GM23338 (cell line): ENCODE results near the gene BPIFB6. TPM values are rescaled to one million over a fixed set of nuclear protein-coding genes. Genes with fewer than 3 reads are reported as not detected.

Source experiments
- ATAC-seq: fragments of 200-7000 bp; cut with Tn5 transposase; 3 replicates; pipeline ENCODE4 v1.9.1; 2020
- DNase-seq: peaks from one replicate; pipeline ENCODE4 v3.0.0-alpha.2; 2015; ENCODE audit warnings: low spot score
- H2AFZ ChIP-seq: fragments of 200-600 bp; sonication (generic); 2 replicates; pipeline ENCODE4 v1.8.0; 2016; ENCODE audit warnings: antibody characterized with exemption, mild to moderate bottlenecking, moderate library complexity
- H3F3A ChIP-seq: fragments of 200-600 bp; sonication (generic); replicated peaks from 2 replicates; pipeline ENCODE4 v1.8.0; 2017; ENCODE audit warnings: antibody characterized with exemption, mixed run types, low read depth
- H3K27ac ChIP-seq: fragments of 200-600 bp; sonication (generic); 2 replicates; pipeline ENCODE4 v1.6.1; 2016; ENCODE audit warnings: low read depth
- H3K27me3 ChIP-seq: fragments of 200-600 bp; sonication (generic); 2 replicates; pipeline ENCODE4 v1.8.0; 2016; ENCODE audit warnings: mild to moderate bottlenecking, mixed run types, moderate library complexity; ENCODE audit not compliant: insufficient read depth
- H3K36me3 ChIP-seq: fragments of 200-600 bp; sonication (generic); 2 replicates; pipeline ENCODE4 v1.8.0; 2016; ENCODE audit warnings: mild to moderate bottlenecking; ENCODE audit not compliant: insufficient read depth
- H3K4me1 ChIP-seq: fragments of 200-600 bp; sonication (generic); 2 replicates; pipeline ENCODE4 v1.8.0; 2016; ENCODE audit warnings: mild to moderate bottlenecking, moderate library complexity; ENCODE audit not compliant: insufficient read depth
- H3K4me2 ChIP-seq: fragments of 200-600 bp; sonication (generic); 2 replicates; pipeline ENCODE4 v1.7.1; 2017; ENCODE audit warnings: mixed run types
- H3K4me3 ChIP-seq: fragments of 200-600 bp; sonication (generic); 2 replicates; pipeline ENCODE4 v1.6.1; 2016; ENCODE audit warnings: mixed run types
- H3K79me2 ChIP-seq: fragments of 200-600 bp; sonication (generic); replicated peaks from 2 replicates; pipeline ENCODE4 v1.8.0; 2017; ENCODE audit warnings: mild to moderate bottlenecking; ENCODE audit not compliant: insufficient read depth
- H3K9me2 ChIP-seq: fragments of 200-600 bp; sonication (generic); 2 replicates; pipeline ENCODE4 v1.8.0; 2017; ENCODE audit not compliant: insufficient read depth
- H4K20me1 ChIP-seq: fragments of 200-600 bp; sonication (generic); replicated peaks from 2 replicates; pipeline ENCODE4 v1.8.0; 2017; ENCODE audit warnings: mild to moderate bottlenecking; ENCODE audit not compliant: insufficient read depth
- H3K27ac Mint-ChIP-seq: 2 replicates; pipeline ENCODE4 v1.8.0; 2020; ENCODE audit warnings: inconsistent platforms, mild to moderate bottlenecking, moderate library complexity, mixed read lengths
- H3K27me3 Mint-ChIP-seq: 3 replicates; pipeline ENCODE4 v1.8.0; 2022; ENCODE audit warnings: low read depth, mild to moderate bottlenecking, moderate library complexity, mixed read lengths, inconsistent platforms; ENCODE audit not compliant: insufficient read depth, poor library complexity
- H3K36me3 Mint-ChIP-seq: 3 replicates; pipeline ENCODE4 v1.8.0; 2021; ENCODE audit warnings: low read depth, mild to moderate bottlenecking, inconsistent platforms, moderate library complexity, mixed read lengths
- H3K4me1 Mint-ChIP-seq: 3 replicates; pipeline ENCODE4 v1.8.0; 2020; ENCODE audit warnings: mild to moderate bottlenecking, inconsistent platforms, mixed read lengths
- H3K4me3 Mint-ChIP-seq: 3 replicates; pipeline ENCODE4 v1.8.0; 2021; ENCODE audit warnings: moderate library complexity, mild to moderate bottlenecking, inconsistent platforms, mixed read lengths
- H3K9me3 Mint-ChIP-seq: 3 replicates; pipeline ENCODE4 v1.8.0; 2020; ENCODE audit warnings: moderate library complexity, mild to moderate bottlenecking, inconsistent platforms, mixed read lengths
- CTCF ChIP-seq, 2 experiments: fragments of 200-600 bp in 1 of 2; sonication (generic) in 1 of 2; conservative IDR thresholded peaks; 2 replicates each; pipeline versions ENCODE4 v1.5.1 to v1.6.1; 2016 to 2017; ENCODE audit warnings: antibody characterized with exemption in 2 of 2, low read depth in 2 of 2, mild to moderate bottlenecking in 2 of 2, moderate library complexity in 1 of 2
- EZH2phosphoT487 ChIP-seq: fragments of 200-600 bp; sonication (generic); IDR thresholded peaks from one replicate; pipeline ENCODE4 v1.8.1; 2018; ENCODE audit warnings: antibody characterized with exemption; ENCODE audit not compliant: unreplicated experiment
- REST ChIP-seq: IDR thresholded peaks from one replicate; pipeline ENCODE4 v1.6.1; 2018; ENCODE audit warnings: antibody characterized with exemption; ENCODE audit not compliant: unreplicated experiment
- STAT1 ChIP-seq: IDR thresholded peaks from one replicate; pipeline ENCODE4 v1.6.1; 2016; ENCODE audit warnings: antibody characterized with exemption; ENCODE audit not compliant: unreplicated experiment
- ZNF331 ChIP-seq: fragments of 250-450 bp; sonication (Bioruptor Pico); IDR thresholded peaks from 2 replicates; pipeline ENCODE4 v1.5.0; 2020; ENCODE audit warnings: low read depth, mild to moderate bottlenecking, moderate library complexity
- ZNF462 ChIP-seq: fragments of 250-450 bp; sonication (Bioruptor Pico); IDR thresholded peaks from 2 replicates; pipeline ENCODE4 v1.5.0; 2020; ENCODE audit warnings: mild to moderate bottlenecking, moderate library complexity
- polyA plus RNA-seq: library from polyadenylated mRNA; unstranded; fragments of >200 nt; fragmentation: Nextera tagmentation; extraction: Ambion mirVana; gene quantifications from 2 replicates; pipeline ENCODE4 v1.2.1, GENCODE V29; 2016
- total RNA-seq: library from RNA; depleted of rRNA; stranded (reverse); fragments of >200 nt; shearing (Covaris generic); gene quantifications from 2 replicates; pipeline ENCODE4 v1.2.3, GENCODE V29; 2014

BPIFB6 gene
- total and polyA plus RNA-seq, 2 experiments from 2014 or later: not detected

GRCh38 chr20:33076662-33077372 lies 45.4 kb downstream of the BPIFB6 start:
- Histone ChIP-seq H3K27ac (no peak overlapping the region), H3K4me3 (no peak overlapping the region), H4K20me1 (no peaks in the 10 kb centered on the region), H3K79me2 (no peaks in the 10 kb centered on the region), H3K4me1 (no peaks in the 10 kb centered on the region), H3K36me3 (no peaks in the 10 kb centered on the region), H3K9me2 (no peaks in the 10 kb centered on the region), H3K4me2 (no peak overlapping the region), H3K27me3 (no peaks in the 10 kb centered on the region), H2AFZ (no peak overlapping the region), H3F3A (no peaks in the 10 kb centered on the region)
- ATAC-seq (peak; percentile 87), DNase-seq (peak; percentile 48)
- Mint-ChIP-seq H3K4me1 (no peaks in the 10 kb centered on the region), H3K4me3 (no peak overlapping the region), H3K36me3 (no peaks in the 10 kb centered on the region), H3K9me3 (no peaks in the 10 kb centered on the region; the same call in 2 of the 3 replicates), H3K27me3 (no peaks in the 10 kb centered on the region), H3K27ac (no peak overlapping the region)
- TF ChIP-seq CTCF (conservative IDR thresholded peaks at IDR 0.05; ENCODE audit: low read depth in 2 of 2) (peak; percentile 42 to 71), ZNF462 (no peak)

GRCh38 chr20:33079259-33079658 lies 47.8 kb downstream of the BPIFB6 start, which contains the start of gene BPIFB4:
Gene BPIFB4 (plus strand): TSS chr20:33079643. CDS start chr20:33081527, 1,884 bp downstream.
- no peaks in the 10 kb centered on the region for H3K36me3 Mint-ChIP-seq
- H3K4me2 ChIP-seq: no peak within 1 kb of the TSS
- H3K9me3 Mint-ChIP-seq: no peaks in the 10 kb centered on the region; the same call in 2 of the 3 replicates
- no peaks in the 10 kb centered on the region for H3K4me1 Mint-ChIP-seq
- no peak within 1 kb of the TSS for H3K27ac ChIP-seq
- no peak within 1 kb of the TSS for H3K4me3 Mint-ChIP-seq
- H3K79me2 ChIP-seq: no peaks in the 10 kb centered on the region
- no peak within 1 kb of the TSS for H3K27ac Mint-ChIP-seq
- no peaks in the 10 kb centered on the region for H3K36me3 ChIP-seq
- DNase-seq: no peak
- peaks cover 2% of the 10 kb centered on the region for H3K27me3 Mint-ChIP-seq
- no peak for ATAC-seq
- no peaks in the 10 kb centered on the region for H3K4me1 ChIP-seq
- H3F3A ChIP-seq: no peaks in the 10 kb centered on the region
- H3K9me2 ChIP-seq: no peaks in the 10 kb centered on the region
- no peak within 1 kb of the TSS for H3K4me3 ChIP-seq
- no peaks in the 10 kb centered on the region for H3K27me3 ChIP-seq
- H2AFZ ChIP-seq: no peak within 1 kb of the TSS
- H4K20me1 ChIP-seq: no peaks in the 10 kb centered on the region
- no peak for TF ChIP-seq EZH2phosphoT487
- no peak for TF ChIP-seq REST
- no peak for TF ChIP-seq STAT1
- TF ChIP-seq ZNF331 (CRISPR knock-in tag): no peak
